Stimulated activated memory B cell treated with anti-CD40 and anti-IgM and Interleukin-4, amounts not matched to agents 10 μg/mL and 1 μg/mL and 100 μg/mL, for 72 hours (primary cell): ENCODE data around the gene EPHA6.

Experiments used
- ATAC-seq: fragments of 150-1000 bp; cut with Tn5 transposase; 2 replicates; pipeline ENCODE4 v1.10.0; 2021
- H3K27ac Mint-ChIP-seq: one replicate; pipeline ENCODE4 v1.8.0; 2022; ENCODE audit warnings: mild to moderate bottlenecking, mixed read lengths
- H3K27me3 Mint-ChIP-seq: one replicate; pipeline ENCODE4 v1.8.0; 2022; ENCODE audit warnings: mixed read lengths
- H3K36me3 Mint-ChIP-seq: one replicate; pipeline ENCODE4 v1.8.0; 2022; ENCODE audit warnings: mixed read lengths
- H3K4me1 Mint-ChIP-seq: one replicate; pipeline ENCODE4 v1.8.0; 2022; ENCODE audit warnings: mixed read lengths
- H3K4me3 Mint-ChIP-seq: one replicate; pipeline ENCODE4 v1.8.0; 2022; ENCODE audit warnings: mild to moderate bottlenecking, moderate library complexity, mixed read lengths
- H3K9me3 Mint-ChIP-seq: one replicate; pipeline ENCODE4 v1.8.0; 2022; ENCODE audit warnings: mixed read lengths

The EPHA6 gene

DNA sequence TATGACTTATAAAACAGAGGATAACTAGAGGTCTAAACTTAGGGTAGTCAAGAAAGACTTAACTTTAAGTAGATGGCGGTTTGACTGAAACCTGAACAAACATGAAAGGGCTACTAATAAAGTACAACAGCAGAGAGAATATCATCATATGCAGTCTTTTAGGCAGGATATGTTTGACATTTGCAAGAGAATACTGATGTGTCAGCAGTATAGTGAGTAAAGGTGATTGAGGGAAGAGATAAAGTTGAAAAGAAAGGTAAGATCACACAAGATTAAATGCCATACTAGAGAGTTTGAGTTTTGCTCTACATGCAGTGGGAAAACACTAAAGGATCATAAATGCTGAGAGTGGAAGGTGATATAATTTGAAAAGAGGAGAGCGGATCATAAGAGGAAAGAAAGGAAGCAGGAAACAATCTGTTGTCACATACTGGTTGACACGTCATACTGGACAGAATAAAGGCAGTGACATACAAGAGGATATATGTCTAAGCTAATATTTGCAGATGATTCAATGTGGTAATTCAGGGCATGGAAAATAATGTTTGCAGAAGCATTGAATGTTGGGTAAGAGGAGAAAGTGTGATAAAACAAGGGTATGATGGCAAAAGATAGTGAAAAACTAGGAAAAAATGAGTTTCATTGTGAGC, 223.0 kb downstream of the EPHA6 start:
- Mint-ChIP-seq H3K36me3 (no peaks in the 10 kb centered on the region), H3K27ac (no peak overlapping the region), H3K9me3 (no peaks in the 10 kb centered on the region), H3K4me1 (no peaks in the 10 kb centered on the region), H3K27me3 (no peaks in the 10 kb centered on the region), H3K4me3 (no peak overlapping the region)
- ATAC-seq: no peak

DNA sequence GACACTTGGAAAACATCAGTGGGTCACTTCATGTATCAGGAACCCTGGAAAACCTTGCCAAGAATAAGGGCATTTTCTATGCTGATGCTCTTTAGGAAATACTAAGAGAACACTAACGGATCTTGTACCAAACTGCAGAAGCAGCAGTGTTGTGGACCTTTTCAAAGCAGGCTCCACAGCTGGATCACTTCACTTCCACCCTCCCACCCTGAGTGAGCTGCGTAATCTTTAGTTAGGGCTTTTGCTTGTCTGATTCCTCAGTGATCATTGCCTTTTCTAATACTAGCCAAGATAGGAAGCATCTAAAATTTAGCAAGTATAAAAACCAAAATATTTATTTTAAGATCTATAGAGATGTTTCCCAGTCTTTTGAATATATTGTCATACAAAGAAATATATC, 229.0 kb downstream of the EPHA6 start:
- Mint-ChIP-seq H3K27me3 (no peaks in the 10 kb centered on the region), H3K9me3 (no peaks in the 10 kb centered on the region)
- no peak for ATAC-seq

DNA sequence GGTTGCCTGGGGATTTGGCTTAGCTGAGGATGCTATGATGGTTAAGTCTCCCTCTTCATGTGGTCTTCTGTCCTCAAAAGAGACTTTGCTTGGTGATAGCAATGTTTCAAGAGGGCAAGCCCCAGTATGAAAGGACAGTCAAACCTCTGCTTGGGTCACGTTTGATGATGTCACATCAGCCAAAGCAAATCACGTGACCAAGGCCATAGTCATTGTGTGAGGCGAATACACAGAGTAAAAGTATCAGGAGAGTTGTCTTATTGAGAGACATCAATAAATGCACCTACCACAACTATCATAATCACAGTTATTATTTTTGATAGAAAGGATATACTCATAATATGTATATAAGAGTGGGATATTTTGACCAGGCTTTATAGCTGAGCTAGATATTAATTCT, 243.0 kb downstream of the EPHA6 start:
- H3K36me3 Mint-ChIP-seq: no peaks in the 10 kb centered on the region
- no peaks in the 10 kb centered on the region for H3K4me1 Mint-ChIP-seq
- no peak for ATAC-seq
- H3K27ac Mint-ChIP-seq: no peak overlapping the region
- H3K9me3 Mint-ChIP-seq: peaks cover 4% of the 10 kb centered on the region
- no peaks in the 10 kb centered on the region for H3K27me3 Mint-ChIP-seq
- no peak overlapping the region for H3K4me3 Mint-ChIP-seq

More for the DNA sequence above, 229.0 kb downstream of the EPHA6 start:
- no peaks in the 10 kb centered on the region for H3K36me3 Mint-ChIP-seq
- no peaks in the 10 kb centered on the region for H3K4me1 Mint-ChIP-seq
- no peak overlapping the region for H3K4me3 Mint-ChIP-seq
- H3K27ac Mint-ChIP-seq: no peak overlapping the region

DNA sequence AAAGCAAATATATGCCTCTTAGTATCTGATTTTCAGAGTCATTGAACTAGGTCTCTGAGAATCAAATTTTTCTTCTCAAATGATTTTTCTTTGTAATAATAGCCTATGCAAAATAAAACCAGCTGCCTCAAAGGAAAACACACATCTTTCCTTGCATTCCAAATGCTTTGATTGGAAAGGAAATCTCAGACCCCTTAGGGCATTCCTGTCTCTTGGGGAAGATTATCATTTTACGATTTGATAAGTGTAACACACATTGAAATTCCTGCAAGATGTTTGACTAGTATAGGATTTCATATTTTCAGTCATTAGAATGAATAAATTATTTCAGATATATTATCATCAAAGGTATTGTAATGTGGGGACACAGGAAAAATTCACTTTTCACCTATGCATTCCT, 244.8 kb downstream of the EPHA6 start:
- Mint-ChIP-seq H3K9me3 (peaks cover 4% of the 10 kb centered on the region), H3K27ac (no peak overlapping the region), H3K36me3 (no peaks in the 10 kb centered on the region), H3K4me3 (no peak overlapping the region), H3K27me3 (no peaks in the 10 kb centered on the region), H3K4me1 (no peaks in the 10 kb centered on the region)
- ATAC-seq: no peak

DNA sequence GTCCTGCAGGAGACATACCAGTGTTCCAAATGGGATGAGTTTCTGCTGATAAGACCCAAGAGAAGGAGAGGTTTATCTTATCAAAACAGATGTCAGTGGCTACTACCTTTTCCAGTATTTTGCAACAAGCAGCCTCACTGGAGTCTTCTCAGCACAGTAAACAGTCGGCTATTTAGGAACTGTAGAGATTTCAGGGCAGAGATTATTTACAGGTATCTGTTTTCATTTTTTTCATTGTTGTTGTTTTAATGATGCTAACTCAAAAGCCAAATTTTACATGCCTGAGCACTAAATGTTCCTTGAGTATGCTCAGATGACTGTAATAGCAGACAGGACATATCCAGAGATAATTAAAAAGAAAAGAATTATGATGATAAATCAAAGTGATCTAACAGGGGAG, 252.1 kb downstream of the EPHA6 start:
- H3K4me3 Mint-ChIP-seq: no peak overlapping the region
- H3K36me3 Mint-ChIP-seq: no peaks in the 10 kb centered on the region
- no peak overlapping the region for H3K27ac Mint-ChIP-seq
- no peak for ATAC-seq
- peaks cover 4% of the 10 kb centered on the region for H3K9me3 Mint-ChIP-seq
- no peaks in the 10 kb centered on the region for H3K4me1 Mint-ChIP-seq
- H3K27me3 Mint-ChIP-seq: no peaks in the 10 kb centered on the region

DNA sequence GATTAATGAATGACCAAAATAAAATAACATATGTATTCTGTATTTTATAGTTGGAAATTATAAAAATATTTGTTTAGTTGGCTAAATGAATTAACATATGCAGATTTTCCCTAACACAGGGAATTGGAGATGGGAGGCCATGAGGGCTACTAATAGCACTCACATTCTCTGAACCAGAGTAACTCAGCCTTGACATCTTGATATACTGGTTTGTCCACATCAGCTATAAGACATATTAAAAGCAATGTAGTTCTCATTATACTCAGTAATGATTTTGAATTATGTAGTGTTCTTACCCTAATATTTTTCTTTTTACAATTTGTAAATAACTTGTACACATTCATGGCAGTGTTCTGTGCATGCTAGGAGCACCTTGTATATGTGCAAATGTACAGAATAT, 255.9 kb downstream of the EPHA6 start:
- Mint-ChIP-seq H3K4me1 (no peaks in the 10 kb centered on the region), H3K9me3 (peaks cover 4% of the 10 kb centered on the region), H3K4me3 (no peak overlapping the region), H3K27me3 (no peaks in the 10 kb centered on the region), H3K27ac (no peak overlapping the region), H3K36me3 (no peaks in the 10 kb centered on the region)
- no peak for ATAC-seq

DNA sequence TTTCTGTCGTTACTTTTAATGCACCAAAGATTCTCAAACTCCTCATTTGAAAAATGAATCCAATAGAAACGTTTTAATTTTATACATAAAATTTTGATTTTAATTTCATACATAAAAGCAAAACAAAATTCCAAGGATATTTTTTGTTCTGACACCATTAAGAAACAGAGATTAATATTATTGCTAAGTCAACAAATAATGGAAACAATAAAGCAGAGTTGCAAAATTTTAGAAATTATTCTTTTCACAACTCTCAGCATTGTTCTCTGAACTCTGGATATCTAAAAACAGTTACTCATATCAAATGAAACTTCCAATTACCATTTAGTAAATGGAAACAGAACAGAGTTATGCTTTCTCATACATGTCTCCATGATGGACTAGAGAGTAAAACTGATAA, 260.2 kb downstream of the EPHA6 start:
- no peak for ATAC-seq
- Mint-ChIP-seq H3K4me3 (no peak overlapping the region), H3K36me3 (no peaks in the 10 kb centered on the region), H3K27me3 (no peaks in the 10 kb centered on the region), H3K9me3 (peaks cover 3% of the 10 kb centered on the region), H3K27ac (no peak overlapping the region), H3K4me1 (no peaks in the 10 kb centered on the region)

DNA sequence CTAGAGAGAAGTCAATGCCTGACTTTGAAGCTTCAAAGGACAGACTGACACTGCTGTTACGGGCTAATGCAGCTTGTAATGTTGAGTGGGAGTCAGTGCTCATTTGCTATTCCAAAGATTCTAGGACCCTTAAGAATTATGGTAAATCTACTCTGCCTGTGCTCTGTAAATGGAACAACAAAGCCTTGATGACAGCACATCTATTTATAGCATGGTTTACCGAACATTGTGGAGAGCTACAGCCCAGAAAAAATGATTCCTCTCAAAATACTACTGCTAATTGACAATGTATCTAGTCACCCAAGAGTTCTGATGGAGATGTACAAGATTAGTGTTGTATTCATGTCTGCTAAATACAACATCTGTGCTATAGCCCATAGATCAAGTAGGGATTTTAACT, 262.3 kb downstream of the EPHA6 start:
- Mint-ChIP-seq H3K27me3 (no peaks in the 10 kb centered on the region), H3K4me3 (no peak overlapping the region), H3K9me3 (peaks cover 3% of the 10 kb centered on the region), H3K36me3 (no peaks in the 10 kb centered on the region), H3K4me1 (no peaks in the 10 kb centered on the region), H3K27ac (no peak overlapping the region)
- ATAC-seq: no peak

DNA sequence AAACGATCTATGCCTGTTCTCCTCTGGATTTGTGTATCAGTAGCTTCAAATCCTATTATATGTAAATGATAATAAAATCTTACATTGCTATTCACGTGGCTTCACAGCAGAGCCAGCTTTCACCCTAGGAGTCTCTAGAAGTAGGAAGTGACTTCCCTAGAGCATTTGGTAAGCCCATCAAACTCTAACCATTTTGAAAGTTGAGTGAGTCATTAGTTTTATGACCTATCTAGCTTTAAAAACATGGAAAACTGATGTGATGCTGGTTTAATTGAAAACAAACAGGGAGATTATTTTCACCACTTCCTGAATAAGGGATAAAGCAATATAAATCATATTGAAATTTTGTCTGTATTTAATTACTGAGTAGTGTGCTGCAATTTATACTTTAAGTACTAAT, 275.2 kb downstream of the EPHA6 start:
- Mint-ChIP-seq H3K27me3 (no peaks in the 10 kb centered on the region), H3K36me3 (no peaks in the 10 kb centered on the region), H3K27ac (no peak overlapping the region), H3K4me1 (no peaks in the 10 kb centered on the region), H3K9me3 (no peaks in the 10 kb centered on the region), H3K4me3 (no peak overlapping the region)
- no peak for ATAC-seq

DNA sequence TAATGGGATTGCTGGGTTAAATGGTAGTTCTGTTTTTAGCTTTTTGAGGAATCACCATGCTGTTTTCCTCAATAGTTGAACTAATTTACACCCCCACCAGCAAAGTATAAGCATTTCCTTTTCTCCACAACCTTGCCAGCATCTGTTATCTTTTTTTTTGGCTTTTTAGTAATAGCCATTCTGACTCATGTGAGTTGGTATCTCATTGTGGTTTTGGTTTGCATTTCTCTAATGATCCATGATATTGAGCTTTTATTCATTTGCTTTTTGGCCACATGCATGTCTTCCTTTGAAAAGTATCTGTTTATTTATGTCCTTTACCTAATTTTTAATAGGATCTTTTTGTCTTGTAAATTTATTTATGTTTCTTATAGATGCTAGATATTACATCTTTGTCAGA, 288.2 kb downstream of the EPHA6 start:
- Mint-ChIP-seq H3K4me1 (no peaks in the 10 kb centered on the region), H3K27me3 (no peaks in the 10 kb centered on the region), H3K4me3 (no peak overlapping the region), H3K36me3 (no peaks in the 10 kb centered on the region), H3K27ac (no peak overlapping the region), H3K9me3 (peaks cover 2% of the 10 kb centered on the region)
- no peak for ATAC-seq

DNA sequence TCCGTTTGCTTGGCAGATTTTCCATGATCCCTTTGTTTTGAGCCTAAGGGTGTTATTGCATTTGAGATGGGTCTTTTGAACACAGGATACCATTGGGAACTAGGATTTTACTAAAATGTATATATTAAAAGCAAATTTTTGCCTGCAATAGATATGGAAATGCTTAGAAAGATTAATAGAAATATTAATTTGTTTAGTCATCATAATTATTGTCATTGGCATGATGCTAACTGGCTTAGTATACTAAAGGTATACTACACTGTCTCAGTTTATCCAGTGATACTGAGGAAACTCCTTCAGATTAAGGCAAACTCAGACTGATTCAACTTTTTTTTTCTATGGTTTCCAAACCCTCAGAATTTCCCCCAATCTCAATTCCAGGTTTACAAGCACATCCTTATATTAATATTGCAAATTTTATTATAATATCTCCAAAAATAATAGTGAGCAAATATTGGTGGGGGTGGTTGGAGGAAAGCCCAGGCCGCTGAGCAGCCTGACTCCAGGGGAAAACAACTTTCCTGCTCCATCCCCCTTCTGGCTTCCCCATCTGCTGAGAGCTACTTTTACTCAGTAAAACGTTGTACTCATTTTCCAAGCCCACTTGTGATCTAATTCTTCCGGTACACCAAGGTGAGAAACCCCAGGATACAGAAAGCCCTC, 291.7 kb downstream of the EPHA6 start:
- no peaks in the 10 kb centered on the region for H3K27me3 Mint-ChIP-seq
- H3K4me3 Mint-ChIP-seq: no peak overlapping the region
- no peak overlapping the region for H3K27ac Mint-ChIP-seq
- no peaks in the 10 kb centered on the region for H3K4me1 Mint-ChIP-seq
- H3K9me3 Mint-ChIP-seq: peaks cover 2% of the 10 kb centered on the region
- no peaks in the 10 kb centered on the region for H3K36me3 Mint-ChIP-seq
- ATAC-seq: no peak

DNA sequence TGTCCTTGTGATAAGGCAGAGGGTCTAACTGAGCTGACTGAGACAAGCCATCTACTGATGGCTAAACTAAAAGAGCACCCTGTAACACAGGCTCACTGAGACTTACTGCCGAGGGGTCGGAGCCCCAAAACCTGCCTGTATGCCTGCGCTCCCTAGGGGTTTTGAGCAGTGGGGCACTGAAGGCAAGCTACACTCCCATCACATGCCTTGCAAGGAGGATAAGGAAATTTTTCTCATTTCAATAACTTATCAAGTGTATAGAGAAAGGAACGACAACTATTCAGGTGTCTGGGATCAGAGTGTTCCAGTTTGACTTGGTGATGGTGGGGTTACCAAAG, 292.2 kb downstream of the EPHA6 start:
- Mint-ChIP-seq H3K27me3 (no peaks in the 10 kb centered on the region), H3K4me3 (no peak overlapping the region), H3K9me3 (peaks cover 2% of the 10 kb centered on the region), H3K4me1 (no peaks in the 10 kb centered on the region), H3K27ac (no peak overlapping the region), H3K36me3 (no peaks in the 10 kb centered on the region)
- ATAC-seq: no peak

DNA sequence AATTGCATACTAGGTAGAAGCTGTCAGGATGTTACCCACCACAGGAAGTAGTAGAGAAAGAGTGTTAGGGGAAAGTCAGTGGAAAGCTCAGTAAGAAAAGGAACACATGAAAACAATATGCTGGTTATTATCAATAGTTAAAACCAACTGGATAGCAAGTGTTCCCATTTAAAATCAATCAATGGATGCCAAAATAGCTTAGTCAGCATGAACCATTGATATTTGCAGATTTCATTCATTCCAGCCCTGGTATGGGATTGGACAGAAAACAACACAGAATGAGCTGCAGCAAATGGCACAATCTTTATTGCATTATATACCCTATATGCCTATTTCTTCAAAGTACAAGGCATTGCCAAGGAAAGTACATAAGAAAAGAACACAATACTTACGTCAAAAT, 293.7 kb downstream of the EPHA6 start:
- ATAC-seq: no peak

DNA sequence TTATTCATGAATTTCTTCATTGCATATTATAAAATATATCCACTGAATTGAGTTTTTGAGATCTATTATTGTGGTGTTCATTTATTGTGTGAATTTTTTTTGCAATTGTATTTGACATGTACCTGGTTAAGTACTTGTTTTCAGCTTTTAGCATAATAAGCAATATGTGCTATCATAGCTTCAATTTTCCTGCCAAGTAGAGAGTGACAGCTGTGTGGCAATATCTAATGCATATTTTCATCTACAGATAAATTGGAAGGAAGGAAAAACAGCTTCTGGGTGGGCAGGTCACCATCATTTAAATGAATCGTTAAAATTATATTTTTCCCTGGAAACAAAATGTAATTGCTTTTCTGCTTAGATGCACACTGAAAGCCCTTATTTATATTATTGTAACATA, 296.9 kb downstream of the EPHA6 start:
- Mint-ChIP-seq H3K36me3 (no peaks in the 10 kb centered on the region), H3K4me3 (no peak overlapping the region), H3K27ac (no peak overlapping the region), H3K9me3 (peaks cover 5% of the 10 kb centered on the region), H3K4me1 (no peaks in the 10 kb centered on the region), H3K27me3 (no peaks in the 10 kb centered on the region)
- no peak for ATAC-seq

More for the DNA sequence above, 293.7 kb downstream of the EPHA6 start:
- Mint-ChIP-seq H3K4me3 (no peak overlapping the region), H3K9me3 (peaks cover 2% of the 10 kb centered on the region), H3K27ac (no peak overlapping the region), H3K27me3 (no peaks in the 10 kb centered on the region), H3K36me3 (no peaks in the 10 kb centered on the region), H3K4me1 (no peaks in the 10 kb centered on the region)

DNA sequence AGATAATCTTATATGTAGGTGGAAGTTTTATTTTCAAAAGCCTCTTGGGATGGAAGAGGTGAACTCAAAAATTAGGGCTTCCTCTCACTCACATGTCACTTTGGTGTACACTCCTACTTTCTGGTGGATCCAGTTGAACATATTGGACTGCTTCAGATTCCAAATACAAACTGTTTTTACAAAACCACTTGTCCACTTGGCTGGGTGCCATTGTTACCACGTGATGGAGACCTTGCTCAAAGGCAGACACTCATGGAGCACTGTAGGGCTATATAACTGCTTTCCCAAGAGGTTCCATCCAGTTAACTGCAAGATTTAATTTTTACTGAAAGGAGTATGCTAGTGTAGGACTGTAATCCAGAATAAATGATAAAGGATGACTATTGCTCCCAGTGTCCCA, 307.0 kb downstream of the EPHA6 start:
- no peaks in the 10 kb centered on the region for H3K36me3 Mint-ChIP-seq
- H3K9me3 Mint-ChIP-seq: no peaks in the 10 kb centered on the region
- ATAC-seq: no peak
- H3K4me1 Mint-ChIP-seq: no peaks in the 10 kb centered on the region
- H3K27ac Mint-ChIP-seq: no peak overlapping the region
- no peak overlapping the region for H3K4me3 Mint-ChIP-seq
- H3K27me3 Mint-ChIP-seq: no peaks in the 10 kb centered on the region

DNA sequence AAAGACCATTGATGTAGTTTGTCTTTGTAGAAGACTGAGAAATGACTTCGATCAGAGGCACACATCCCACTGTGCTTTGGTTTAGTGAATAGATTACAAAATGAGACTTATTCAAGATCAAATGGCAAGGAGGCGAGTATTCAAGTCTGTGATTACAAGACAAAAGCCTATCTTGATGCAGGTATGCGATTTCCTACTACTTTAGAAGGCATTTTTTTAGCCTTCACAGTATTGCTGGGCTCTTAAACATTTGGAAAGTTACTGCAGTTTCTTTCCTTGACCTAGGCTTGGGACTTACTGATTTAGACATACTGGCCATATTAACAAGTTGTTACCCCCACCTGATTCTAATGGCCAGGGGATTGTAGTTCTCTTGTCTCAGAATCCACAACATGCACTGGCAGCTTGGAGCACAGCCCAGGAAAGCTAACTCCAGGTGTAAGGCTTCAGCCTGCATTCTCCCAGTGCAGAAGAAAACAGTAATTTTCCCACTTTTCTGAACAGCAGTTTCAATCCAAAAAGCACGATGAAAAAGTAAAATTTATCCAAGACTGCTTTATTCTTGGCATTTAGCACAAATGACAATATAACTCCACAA, 311.6 kb downstream of the EPHA6 start:
- ATAC-seq: no peak
- H3K4me1 Mint-ChIP-seq: no peaks in the 10 kb centered on the region
- no peak overlapping the region for H3K27ac Mint-ChIP-seq
- no peak overlapping the region for H3K4me3 Mint-ChIP-seq
- H3K9me3 Mint-ChIP-seq: no peaks in the 10 kb centered on the region
- no peaks in the 10 kb centered on the region for H3K27me3 Mint-ChIP-seq
- H3K36me3 Mint-ChIP-seq: no peaks in the 10 kb centered on the region
